RWPE1 (cell line): ENCODE results near the gene ABCA7.

Experiments used
- CTCF ChIA-PET: fragments of 350-600 bp; sonication (Branson Sonifier 250); formaldehyde crosslinking; extraction: SDS; loops from one replicate; lab custom pipeline; 2021; lab: Yijun Ruan, JAX
- POLR2A ChIA-PET: fragments of 400-600 bp; formaldehyde crosslinking; extraction: SDS; loops from one replicate; lab custom pipeline; 2020; ENCODE audit warnings: antibody characterized with exemption; ENCODE audit not compliant: low non-redundant PET; lab: Yijun Ruan, JAX
- DNase-seq: peaks from one replicate; pipeline ENCODE4 v3.0.0; 2012; ENCODE audit warnings: low spot score
- H3K27ac ChIP-seq: fragments of 450-650 bp; 2 replicates; pipeline ENCODE4 v1.5.1; 2017
- CTCF ChIP-seq: fragments of 450-650 bp; conservative IDR thresholded peaks from 2 replicates; pipeline ENCODE4 v1.5.1; 2017; ENCODE audit warnings: low read depth, mild to moderate bottlenecking

The ABCA7 gene

GRCh38 chr19:1066251-1066747 is 26.4 kb downstream of the ABCA7 start:
- TF ChIP-seq CTCF: no peak
- POLR2A ChIA-PET: interaction anchor here (0.6 kb wide), 1 partner anchor 29 kb away, joined by 3 read pairs; no protein-coding TSS in a partner anchor
- CTCF ChIA-PET: interaction anchor here (0.6 to 1.3 kb wide), 2 partner anchors 20 to 228 kb away, joined by 4 to 5 read pairs; no protein-coding TSS in a partner anchor
- no peak for DNase-seq
- peak overlapping the region; percentile 83 for H3K27ac ChIP-seq

GRCh38 chr19:1066748-1067340 is 26.9 kb downstream of the ABCA7 start, which contains the start of gene ARHGAP45:
Gene ARHGAP45 (plus strand): TSS chr19:1067167. CDS start chr19:1067406, 239 bp downstream.
- H3K27ac ChIP-seq: peak within 1 kb of the TSS; percentile 83
- DNase-seq: no peak
- ChIA-PET CTCF (interaction anchor here (1.0 kb wide), 1 partner anchor 66 kb away, joined by 3 read pairs; no protein-coding TSS in a partner anchor), POLR2A (interaction anchor here (0.6 kb wide), 1 partner anchor 30 kb away, joined by 3 read pairs; no protein-coding TSS in a partner anchor)
- no peak for TF ChIP-seq CTCF

- ChIA-PET CTCF (interaction anchor here (0.6 to 1.0 kb wide), 2 partner anchors 19 to 66 kb away, joined by 3 read pairs; no protein-coding TSS in a partner anchor), POLR2A (no interaction called here)
- TF ChIP-seq CTCF: no peak
- no peak for DNase-seq
- peak overlapping the region; percentile 83 for H3K27ac ChIP-seq
Measured at GRCh38 chr19:1067341-1067957, 27.5 kb downstream of the ABCA7 start.

- POLR2A ChIA-PET: no interaction called here
- TF ChIP-seq CTCF: no peak
- DNase-seq: no peak
- CTCF ChIA-PET: interaction anchor here (0.6 kb wide), 1 partner anchor 20 kb away, joined by 3 read pairs; no protein-coding TSS in a partner anchor
- no peak overlapping the region for H3K27ac ChIP-seq
Measured at GRCh38 chr19:1068009-1069001, 28.4 kb downstream of the ABCA7 start.

GRCh38 chr19:1069009-1069779 is 29.3 kb downstream of the ABCA7 start:
- H3K27ac ChIP-seq: no peak overlapping the region
- ChIA-PET POLR2A (no interaction called here), CTCF (no interaction called here)
- no peak for DNase-seq
- TF ChIP-seq CTCF: no peak
